Activated CD8-positive, alpha-beta memory T cell treated with anti-CD3 and anti-CD28 coated beads, Interleukin-2, amount 50 U/mL, for 48 hours (primary cell): Measurements from ENCODE around the gene PRIMA1.
"Not testable (repeated sequence)": the region's sequence is repeated elsewhere in the genome, so short reads cannot be mapped to it uniquely, and the experiment has no call there.

ENCODE experiments used
- DNase-seq: peaks from one replicate; pipeline ENCODE4 v3.0.0-alpha.2; 2020

The PRIMA1 gene, protein sequence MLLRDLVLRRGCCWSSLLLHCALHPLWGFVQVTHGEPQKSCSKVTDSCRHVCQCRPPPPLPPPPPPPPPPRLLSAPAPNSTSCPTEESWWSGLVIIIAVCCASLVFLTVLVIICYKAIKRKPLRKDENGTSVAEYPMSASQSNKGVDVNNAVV

DNA sequence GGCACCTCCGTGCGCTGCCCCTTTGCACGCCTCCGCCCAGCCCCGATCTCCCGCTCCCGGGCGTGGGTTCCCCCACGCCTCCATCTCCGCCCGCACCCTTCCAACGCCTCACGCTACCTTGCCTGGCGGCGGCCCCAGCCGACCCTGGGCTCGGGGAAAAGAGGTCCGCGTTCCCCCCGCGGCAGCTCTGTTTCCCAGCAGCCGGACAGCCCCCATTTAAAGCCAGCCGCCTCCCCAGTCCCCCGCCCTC lies at the start of gene PRIMA1:
TSS of gene PRIMA1 (minus strand) at position 193 of the 250 bp plus-strand sequence. CDS start 767 bp downstream, outside the sequence.
- no peak for DNase-seq

- no peak for DNase-seq
Measured at GRCh38 chr14:93834699-93835371, 46.5 kb upstream of the PRIMA1 start.

GRCh38 chr14:93832665-93833064 lies 44.4 kb upstream of the PRIMA1 start:
- no peak for DNase-seq

GRCh38 chr14:93832081-93832480 lies 43.8 kb upstream of the PRIMA1 start:
- no peak for DNase-seq

GRCh38 chr14:93830753-93831461 lies 42.6 kb upstream of the PRIMA1 start:
- no peak for DNase-seq

DNA sequence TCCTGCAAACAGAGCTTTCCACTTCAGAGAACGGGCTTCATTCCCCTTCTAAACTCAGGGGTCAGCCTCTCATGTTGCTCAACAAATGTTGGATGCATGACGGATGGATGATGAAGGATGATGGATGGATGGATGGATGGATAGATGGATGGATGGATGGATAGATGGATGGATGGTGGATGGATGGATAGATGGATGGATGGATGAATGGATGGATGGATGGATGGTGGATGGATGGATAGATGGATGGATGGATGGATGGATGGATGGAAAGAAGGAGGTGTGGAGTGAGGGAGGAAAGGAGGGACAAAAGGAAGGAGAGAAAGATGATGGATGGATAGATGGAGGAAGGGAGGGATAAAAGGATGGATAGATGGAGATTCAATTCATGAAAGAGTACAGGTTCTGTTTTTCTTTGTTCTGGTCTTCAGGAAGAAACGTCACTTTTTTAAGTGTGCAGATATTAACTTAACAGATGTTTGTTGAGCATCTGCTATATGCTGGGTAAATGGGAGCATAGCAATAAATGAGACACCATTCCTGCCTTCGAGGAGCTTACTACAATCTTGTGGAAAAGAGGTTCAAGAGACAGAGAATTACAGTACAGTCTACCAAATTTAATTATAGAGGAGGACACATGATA lies 41.7 kb upstream of the PRIMA1 start:
- no peak for DNase-seq

- DNase-seq, result no peak
Measured at GRCh38 chr14:93825235-93825553, 36.9 kb upstream of the PRIMA1 start.

DNA sequence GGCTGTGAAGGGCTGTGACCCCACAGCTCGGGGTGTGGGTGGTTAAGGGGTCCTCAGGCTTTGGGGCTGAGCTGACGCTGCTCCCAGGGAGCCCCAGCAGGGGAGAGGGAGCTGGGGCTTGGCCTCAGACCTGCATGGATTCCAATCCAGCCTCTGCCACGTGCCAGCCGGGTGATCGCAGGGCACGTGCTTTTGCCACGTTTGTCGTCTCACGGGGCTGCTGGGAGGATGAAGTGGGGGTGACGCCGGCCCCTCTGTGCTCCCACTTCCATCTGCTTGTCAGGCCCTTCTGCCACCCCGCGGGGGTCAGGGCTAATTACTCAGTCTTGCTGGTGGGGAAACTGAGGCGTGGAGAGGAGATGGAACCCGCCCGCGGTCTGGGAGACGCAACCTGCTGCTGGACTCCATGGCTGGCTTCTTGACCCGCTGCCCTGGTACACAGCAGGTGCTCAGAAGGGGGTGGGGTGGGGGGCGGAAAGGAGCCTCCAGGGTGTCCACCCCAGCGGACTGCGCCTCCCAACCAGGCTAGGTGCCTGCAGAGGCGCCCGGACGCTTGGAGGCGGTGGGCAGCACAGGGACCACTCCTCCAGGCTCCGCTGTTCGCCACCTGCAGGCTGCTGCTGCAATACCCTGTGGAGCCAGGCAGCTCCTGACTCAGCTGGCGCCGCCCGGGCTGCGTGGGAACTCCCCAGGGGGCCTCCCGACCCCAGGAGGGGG lies 36.4 kb upstream of the PRIMA1 start:
- no peak for DNase-seq

DNA sequence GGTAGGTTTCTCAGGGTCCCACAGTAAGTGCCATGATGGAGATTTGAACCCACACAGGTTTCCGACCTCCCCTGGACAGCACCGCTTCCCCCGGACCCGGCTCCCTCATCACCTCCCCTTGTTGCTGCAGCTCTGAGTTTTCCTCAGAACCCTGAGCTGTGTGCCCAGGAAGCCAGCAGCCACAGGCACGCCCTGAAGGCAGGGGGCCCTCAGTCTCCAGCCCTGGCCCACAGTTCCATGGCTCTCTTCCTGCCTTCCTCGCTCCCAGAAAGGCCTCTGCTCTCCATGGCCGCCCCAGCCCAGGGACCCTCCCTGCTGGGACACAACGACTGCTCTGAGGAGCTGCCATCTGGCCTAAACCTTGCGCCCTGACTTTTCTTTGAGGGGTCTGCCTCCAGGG lies 35.8 kb upstream of the PRIMA1 start:
- DNase-seq, result no peak

DNA sequence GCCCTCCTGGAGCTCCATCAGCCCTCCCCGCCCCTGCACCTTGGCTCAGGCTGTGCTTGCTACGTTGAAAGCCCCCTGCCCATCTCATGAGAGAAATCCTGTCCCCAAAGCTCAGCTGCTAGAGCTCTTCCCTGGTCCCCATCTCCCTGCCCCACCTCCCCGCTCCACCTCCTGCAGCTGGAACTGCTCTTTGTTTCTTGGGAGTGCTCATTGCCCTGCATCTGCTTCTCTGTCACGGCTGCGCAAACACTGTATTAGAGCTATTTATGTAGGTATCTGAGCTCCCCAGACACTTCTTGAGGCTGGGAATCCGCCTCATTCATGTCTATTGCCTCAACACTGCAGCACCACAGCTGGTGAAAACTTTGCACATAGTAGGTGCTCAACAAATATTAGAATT lies 32.8 kb upstream of the PRIMA1 start:
- DNase-seq, result no peak

DNA sequence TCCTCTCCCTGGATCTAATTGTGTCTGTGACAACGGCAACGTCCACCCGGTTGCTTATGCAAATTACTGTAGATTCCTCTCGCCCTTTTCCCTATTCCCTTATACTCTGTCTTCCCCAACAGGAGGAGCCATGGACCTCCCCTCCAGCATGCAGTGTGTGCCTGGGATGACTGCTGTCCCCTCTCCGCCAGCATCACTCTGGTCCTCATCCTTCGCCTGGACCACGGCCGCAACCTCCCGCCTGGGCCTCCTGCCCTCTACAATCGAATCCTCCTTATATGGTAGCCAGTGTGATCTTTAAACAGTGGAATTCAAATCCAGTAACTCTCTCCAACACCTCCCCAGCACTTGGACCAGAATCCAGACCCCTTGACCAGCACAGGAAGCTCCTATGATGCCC lies 30.6 kb upstream of the PRIMA1 start:
- DNase-seq, result no peak

DNA sequence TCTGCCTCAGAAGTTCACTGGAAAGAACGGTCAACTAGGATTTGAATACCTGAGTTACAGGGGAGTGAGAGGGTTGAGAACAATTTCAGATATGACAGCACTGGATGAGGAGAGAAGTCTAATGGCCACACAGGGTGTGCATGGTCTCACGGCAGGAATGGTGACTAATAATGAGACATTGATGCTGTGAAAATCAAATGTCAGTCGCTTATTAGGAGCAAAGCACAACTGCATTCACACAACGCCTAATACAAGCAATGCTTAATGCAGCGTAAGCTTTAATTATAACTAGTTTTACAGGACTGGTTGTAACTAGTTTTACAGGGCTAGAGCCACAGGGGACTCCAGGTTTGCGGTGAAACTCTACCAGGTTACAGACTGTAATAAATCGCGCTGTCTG lies 23.4 kb upstream of the PRIMA1 start:
- DNase-seq, result no peak

- no peak for DNase-seq
Measured at GRCh38 chr14:93811020-93811419, 22.7 kb upstream of the PRIMA1 start.

DNA sequence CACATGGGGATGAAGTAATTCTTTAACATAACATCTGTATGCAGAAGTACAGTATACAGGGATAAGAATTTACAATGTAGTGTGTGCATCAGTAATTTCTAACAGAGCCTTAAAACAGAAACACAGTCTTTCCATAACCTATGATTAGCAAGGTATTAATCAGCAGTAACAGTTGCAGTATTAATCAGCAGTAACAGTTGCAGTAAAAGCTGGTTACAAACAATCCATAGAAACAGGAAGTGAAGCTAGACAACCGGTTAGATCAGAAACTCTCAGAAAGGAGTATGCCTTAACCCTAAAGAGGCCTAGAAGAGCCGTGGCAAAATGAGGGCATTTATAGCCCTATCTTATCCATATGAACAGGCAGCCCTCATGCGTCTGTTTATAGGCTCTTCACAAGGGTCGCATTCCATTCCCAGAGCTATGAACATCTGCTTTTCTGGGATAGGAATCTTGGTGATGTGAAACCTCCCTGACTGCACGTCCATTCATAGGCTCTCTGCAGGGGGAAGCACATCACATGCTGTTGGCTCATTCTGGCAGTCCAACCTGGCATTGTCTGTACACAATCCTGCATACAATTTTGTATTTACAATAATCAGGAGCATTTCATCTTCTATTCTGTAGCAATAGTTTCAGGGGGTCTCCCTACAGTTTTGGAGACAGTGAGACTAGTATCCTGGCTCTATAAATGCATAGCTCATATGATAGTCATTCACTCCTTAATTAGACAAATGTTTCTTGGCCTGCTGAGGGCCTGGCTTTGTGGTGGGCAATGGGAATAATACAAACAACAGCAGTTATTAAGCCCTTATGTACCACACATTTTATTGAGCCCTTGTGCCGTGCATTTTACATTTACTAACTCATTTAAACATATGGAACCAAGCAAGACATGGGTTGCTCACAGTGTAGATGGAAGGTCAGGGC lies 21.5 kb upstream of the PRIMA1 start:
- DNase-seq, result not testable (repeated sequence)

DNA sequence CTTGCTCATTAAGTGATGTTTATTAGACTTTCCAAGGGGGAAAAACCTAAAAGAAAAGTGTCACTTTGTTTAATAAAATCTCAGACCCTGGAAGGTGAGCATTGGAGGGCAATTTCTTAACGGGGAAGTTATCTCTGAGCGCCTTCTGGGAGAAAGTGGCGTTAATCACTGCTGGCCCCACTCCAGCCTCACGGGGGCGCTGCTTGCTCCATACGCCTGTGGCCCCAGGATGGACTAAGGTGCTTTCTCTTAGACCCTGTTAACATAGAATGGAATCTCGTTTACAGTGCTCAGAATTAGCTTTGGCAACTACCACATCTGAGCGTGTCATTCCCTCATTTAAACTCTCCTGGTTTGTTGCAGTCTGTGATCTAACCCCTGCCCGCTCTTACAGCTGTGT lies 16.4 kb upstream of the PRIMA1 start:
- no peak for DNase-seq

GRCh38 chr14:93803408-93804318 lies 15.4 kb upstream of the PRIMA1 start:
- DNase-seq, result no peak

GRCh38 chr14:93799989-93800921 lies 12.0 kb upstream of the PRIMA1 start:
- no peak for DNase-seq

GRCh38 chr14:93799617-93799988 lies 11.3 kb upstream of the PRIMA1 start:
- DNase-seq, result no peak

GRCh38 chr14:93797536-93797935 lies 9.3 kb upstream of the PRIMA1 start:
- no peak for DNase-seq

DNA sequence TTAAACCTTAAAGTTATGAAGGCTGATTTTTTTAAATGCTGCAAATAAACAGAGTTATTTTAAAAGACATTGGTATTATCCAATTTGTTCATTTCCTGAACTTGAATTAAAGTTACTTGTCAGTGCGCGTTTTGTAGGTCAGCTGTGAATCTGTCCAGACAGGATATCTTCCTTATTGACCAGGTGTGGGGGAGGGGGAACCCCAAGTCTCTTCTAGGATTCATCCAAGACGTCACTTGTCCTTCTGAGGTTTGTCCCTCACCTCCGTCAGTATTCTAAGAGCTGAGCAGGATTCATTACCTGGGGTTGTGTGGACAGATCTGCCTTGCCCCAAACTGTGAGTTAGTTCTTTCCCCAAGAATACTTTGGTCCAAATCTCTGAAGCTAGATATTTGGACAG lies 8.8 kb upstream of the PRIMA1 start:
- DNase-seq, result no peak
